Mucosa of descending colon (tissue), 3 donors: ENCODE measurements around the gene ANTXR1. TPM values are rescaled to one million over a fixed set of nuclear protein-coding genes. Genes with fewer than 3 reads are reported as not detected.

Source experiments
- ATAC-seq: fragments of 200-7000 bp; cut with Tn5 transposase; one replicate; pipeline ENCODE4 v1.9.1; 2020; ENCODE audit warnings: mild to moderate bottlenecking, moderate library complexity
- DNase-seq, 3 donors: peaks; one replicate each; pipeline ENCODE4 v3.0.0-alpha.2; 2020
- H3K36me3 ChIP-seq: fragments of 200-600 bp; one replicate; pipeline ENCODE4 v1.8.0; 2021; ENCODE audit warnings: low read depth, mild to moderate bottlenecking
- H3K4me1 ChIP-seq: fragments of 200-600 bp; one replicate; pipeline ENCODE4 v1.8.0; 2021; ENCODE audit warnings: low read depth, mild to moderate bottlenecking
- H3K4me3 ChIP-seq: fragments of 200-600 bp; one replicate; pipeline ENCODE4 v1.8.0; 2021; ENCODE audit warnings: mild to moderate bottlenecking
- H3K9me3 ChIP-seq: fragments of 200-600 bp; one replicate; pipeline ENCODE4 v1.8.0; 2021; ENCODE audit warnings: mild to moderate bottlenecking
- CTCF ChIP-seq: fragments of 200-600 bp; IDR thresholded peaks from one replicate; pipeline ENCODE4 v1.8.0; 2022; ENCODE audit warnings: antibody characterized with exemption, mild to moderate bottlenecking
- intact Hi-C, 2 donors: fragments of 100-400 bp; cut with DNase I in 1 of 2; cut with micrococcal nuclease in 1 of 2; formaldehyde crosslinking; loops; one replicate each; pipeline versions ENCODE4 v1.11.0 to v1.11.1; 2022; cut with DNase I, micrococcal nuclease
- total RNA-seq, 3 donors: library from RNA; stranded (reverse); fragmentation: NEBNext Ultra II Directional in 2 of 3; extraction: Animal tissue kit (Norgen Biotek cat#: 25700) in 2 of 3; gene quantifications; one replicate each; pipeline versions ENCODE4 v1.2.1 to v1.2.4, GENCODE V29; 2021 to 2023
- donor health status: DM: no; HTN: no; CAD: no; lungs with moderate emphysema.
- donor health status: DM: no; HTN: no; CAD: no.
- donor health status: DM: no; HTN: yes; CAD: no.

ANTXR1 gene
- total RNA-seq, 3 donors from 2014 or later = 10.7 to 77.7 (median 18.6) TPM

GRCh38 chr2:69175790-69176715, 163.1 kb downstream of the ANTXR1 start:
- intact Hi-C loops = no loop called here
- Histone ChIP-seq H3K9me3 (no peaks in the 10 kb centered on the region), H3K4me3 (no peak overlapping the region), H3K4me1 (peaks cover 4% of the 10 kb centered on the region), H3K36me3 (no peaks in the 10 kb centered on the region)
- ATAC-seq (no peak), DNase-seq (no peak)
- no peak for TF ChIP-seq CTCF

- intact Hi-C loops = no loop called here
- no peaks in the 10 kb centered on the region for H3K9me3 ChIP-seq
- H3K4me1 ChIP-seq = peaks cover 4% of the 10 kb centered on the region
- TF ChIP-seq CTCF = no peak
- DNase-seq (peak; percentile 40 to 63 (median 61)), ATAC-seq (peak; percentile 46)
- no peak overlapping the region for H3K4me3 ChIP-seq
- no peaks in the 10 kb centered on the region for H3K36me3 ChIP-seq
These were observed 164.2 kb downstream of the ANTXR1 start for GRCh38 chr2:69177063-69177771.

DNA sequence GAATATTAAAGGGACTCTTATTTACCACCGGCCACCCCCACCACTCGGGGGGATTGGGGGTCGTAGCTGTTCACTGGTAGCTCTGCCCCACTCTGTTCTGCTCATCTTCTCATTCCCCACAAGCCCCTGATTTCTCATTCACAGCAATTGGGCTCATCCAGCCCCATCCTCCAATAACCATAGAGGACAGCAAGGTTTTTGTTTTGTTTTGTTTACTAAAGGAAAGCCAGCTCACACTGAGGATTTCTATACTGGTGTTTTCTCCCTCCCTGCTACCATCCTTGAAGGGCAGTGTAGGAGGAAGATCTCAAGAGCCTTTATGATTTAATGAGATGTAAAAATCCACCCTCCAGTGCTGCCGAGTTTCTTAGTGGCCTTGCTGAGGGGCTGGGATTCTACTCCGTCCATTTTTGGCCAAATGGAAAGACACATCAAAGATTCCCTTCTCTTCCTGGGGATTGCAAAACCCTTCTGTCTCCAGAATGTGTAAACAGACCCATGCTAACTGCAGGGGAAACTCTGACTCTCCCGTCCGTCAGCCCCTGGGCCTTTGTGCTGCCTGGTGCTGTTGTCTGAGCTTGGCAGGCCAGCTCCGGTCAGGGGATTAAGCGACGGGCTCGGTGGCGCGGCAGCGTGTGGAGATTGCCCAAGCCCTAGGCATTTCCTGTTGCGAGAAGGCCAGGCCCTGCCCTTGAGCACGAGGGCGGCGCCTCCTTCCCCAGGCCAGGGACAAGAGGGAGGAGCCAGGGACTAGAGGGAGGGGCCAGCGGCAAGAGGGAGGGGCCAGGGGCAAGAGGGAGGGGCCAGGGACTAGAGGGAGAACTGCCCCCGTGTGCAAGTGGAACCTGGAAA, 165.0 kb downstream of the ANTXR1 start:
- ATAC-seq = peak; percentile 86
- Histone ChIP-seq H3K9me3 (no peaks in the 10 kb centered on the region), H3K4me3 (no peak overlapping the region), H3K4me1 (peaks cover 4% of the 10 kb centered on the region), H3K36me3 (no peaks in the 10 kb centered on the region)
- intact Hi-C loops = no loop called here
- TF ChIP-seq CTCF = no peak
- DNase-seq = peak; percentile 76 to 91 (median 81)

DNA sequence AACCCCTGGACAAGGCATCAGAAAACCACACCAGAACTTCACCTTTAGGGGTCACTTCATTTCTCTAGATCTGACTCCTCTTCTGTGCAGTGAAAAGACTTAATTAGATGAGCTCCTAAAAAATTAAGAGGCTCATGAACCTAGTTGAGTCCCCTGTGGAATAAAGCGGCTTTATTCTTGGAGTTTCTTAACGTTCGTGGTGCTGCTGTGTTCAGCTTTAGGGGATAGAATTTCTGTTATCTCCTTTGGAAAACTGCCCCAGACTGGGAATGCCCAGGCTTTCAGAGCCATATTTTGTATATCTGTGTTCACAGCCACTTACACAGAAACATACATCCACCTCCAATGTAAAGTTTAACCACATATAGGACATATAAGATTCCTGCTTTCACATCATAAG, 165.8 kb downstream of the ANTXR1 start:
- Histone ChIP-seq H3K4me3 (no peak overlapping the region), H3K36me3 (no peaks in the 10 kb centered on the region), H3K9me3 (no peaks in the 10 kb centered on the region), H3K4me1 (peaks cover 4% of the 10 kb centered on the region)
- intact Hi-C loops = no loop called here
- DNase-seq (no peak), ATAC-seq (no peak)
- no peak for TF ChIP-seq CTCF

DNA sequence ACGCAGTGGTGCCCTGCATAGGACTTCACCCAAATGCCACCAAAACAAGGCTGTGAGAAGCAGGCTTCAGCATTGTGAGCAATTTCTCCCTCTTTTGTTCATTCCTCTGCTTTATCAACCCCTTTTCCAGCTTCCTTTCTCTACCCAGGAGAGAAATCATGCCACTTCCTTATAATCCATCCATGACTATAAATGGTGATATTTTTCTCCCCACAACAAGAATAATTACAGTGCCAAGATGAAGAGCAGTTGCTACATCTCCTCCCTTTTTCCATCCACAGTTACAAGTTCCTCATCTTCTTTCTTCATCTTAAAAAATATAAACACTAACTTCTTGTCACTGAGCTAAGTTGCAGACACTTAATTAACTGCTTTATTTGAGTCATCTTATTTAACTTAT, 167.2 kb downstream of the ANTXR1 start:
- no peak overlapping the region for H3K4me3 ChIP-seq
- DNase-seq (no peak), ATAC-seq (no peak)
- peaks cover 4% of the 10 kb centered on the region for H3K4me1 ChIP-seq
- H3K9me3 ChIP-seq = no peaks in the 10 kb centered on the region
- TF ChIP-seq CTCF = no peak
- no peaks in the 10 kb centered on the region for H3K36me3 ChIP-seq
- intact Hi-C loops = no loop called here
